PFSK-1 (cell line): ENCODE data around the gene ATP6V1B1. TPM values are rescaled to one million over a fixed set of nuclear protein-coding genes. Genes with fewer than 3 reads are reported as not detected.

Experiments
- FOXP2 ChIP-seq: optimal IDR thresholded peaks from 2 replicates; pipeline ENCODE3; 2011; ENCODE audit warnings: borderline replicate concordance, control low read depth, inconsistent platforms; ENCODE audit not compliant: insufficient read depth; ENCODE audit errors: extremely low read length, extremely low read depth
- POLR2AphosphoS5 ChIP-seq: IDR thresholded peaks from 2 replicates; pipeline ENCODE4 v1.6.1; 2012; ENCODE audit warnings: low read depth, mild to moderate bottlenecking, control low read depth, low read length, moderate library complexity
- REST ChIP-seq, 2 experiments: IDR thresholded peaks; 2 replicates each; pipeline versions ENCODE4 v1.6.1 to v1.8.0; 2011 to 2012; ENCODE audit warnings: low read depth in 2 of 2, low read length in 2 of 2, control low read depth in 1 of 2, inconsistent platforms in 1 of 2, mild to moderate bottlenecking in 1 of 2, moderate library complexity in 1 of 2; ENCODE audit not compliant: insufficient read depth in 1 of 2
- SIN3A ChIP-seq: IDR thresholded peaks from 2 replicates; pipeline ENCODE4 v1.6.1; 2012; ENCODE audit warnings: mild to moderate bottlenecking, low read length, moderate library complexity, borderline replicate concordance; ENCODE audit not compliant: insufficient read depth
- TAF1 ChIP-seq: IDR thresholded peaks from 2 replicates; pipeline ENCODE4 v1.6.1; 2012; ENCODE audit warnings: low read length, control low read depth, borderline replicate concordance; ENCODE audit not compliant: insufficient read depth
- polyA plus RNA-seq: library from polyadenylated mRNA; unstranded; fragments of >200 nt; gene quantifications from one replicate; pipeline ENCODE4 v1.2.1, GENCODE V29; 2012; ENCODE audit warnings: low read depth, missing spikeins; ENCODE audit not compliant: insufficient read length

ATP6V1B1 gene
- not detected for polyA plus RNA-seq

- TF ChIP-seq FOXP2: no peak
- TF ChIP-seq REST (IDR thresholded peaks at IDR 0.05; ENCODE audit: insufficient read depth in 1 of 2, low read depth in 2 of 2, low read length in 2 of 2): no peak
- no peak for TF ChIP-seq TAF1
- no peak for TF ChIP-seq POLR2AphosphoS5
- no peak for TF ChIP-seq SIN3A
Measured at GRCh38 chr2:70935468-70936164, at the start of gene ATP6V1B1. Gene ATP6V1B1 (plus strand): TSS chr2:70935900. CDS start chr2:70935955, 55 bp downstream.

- no peak for TF ChIP-seq SIN3A
- TF ChIP-seq TAF1: no peak
- TF ChIP-seq FOXP2: no peak
- no peak for TF ChIP-seq REST (IDR thresholded peaks at IDR 0.05; ENCODE audit: insufficient read depth in 1 of 2, low read depth in 2 of 2, low read length in 2 of 2)
- TF ChIP-seq POLR2AphosphoS5: no peak
Measured at GRCh38 chr2:70886541-70886987, 49.1 kb upstream of the ATP6V1B1 start.

GRCh38 chr2:70887208-70887549, 48.5 kb upstream of the ATP6V1B1 start:
- TF ChIP-seq POLR2AphosphoS5 (no peak), SIN3A (no peak), TAF1 (no peak), REST (IDR thresholded peaks at IDR 0.05; ENCODE audit: insufficient read depth in 1 of 2, low read depth in 2 of 2, low read length in 2 of 2) (no peak), FOXP2 (no peak)

GRCh38 chr2:70887550-70888246, 48.0 kb upstream of the ATP6V1B1 start:
- TF ChIP-seq TAF1 (no peak), SIN3A (no peak), POLR2AphosphoS5 (no peak)

- no peak for TF ChIP-seq TAF1
- no peak for TF ChIP-seq FOXP2
- no peak for TF ChIP-seq REST (IDR thresholded peaks at IDR 0.05; ENCODE audit: insufficient read depth in 1 of 2, low read depth in 2 of 2, low read length in 2 of 2)
- TF ChIP-seq POLR2AphosphoS5: no peak
- no peak for TF ChIP-seq SIN3A
Measured at GRCh38 chr2:70888366-70888922, 47.3 kb upstream of the ATP6V1B1 start.
